ENCODE results near the gene SRP9. TPM values are rescaled to one million over a fixed set of nuclear protein-coding genes. Genes with fewer than 3 reads are reported as not detected.
"Not testable (repeated sequence)": the region's sequence is repeated elsewhere in the genome, so short reads cannot be mapped to it uniquely, and the experiment has no call there.

SRP9 gene
- total RNA-seq, 1 donor from 2014 or later, result 252 TPM

- H3K4me3 Mint-ChIP-seq (ENCODE audit: unreplicated experiment), result peak overlapping the region; percentile 10
- no peaks in the 10 kb centered on the region for H3K9me3 Mint-ChIP-seq (ENCODE audit: unreplicated experiment)
- DNase-seq (ENCODE audit: low spot score), result no peak
- peaks cover 7% of the 10 kb centered on the region for H3K27me3 Mint-ChIP-seq (ENCODE audit: unreplicated experiment)
- H3K36me3 Mint-ChIP-seq (ENCODE audit: low read depth, unreplicated experiment), result no peaks in the 10 kb centered on the region
- no peak overlapping the region for H3K27ac Mint-ChIP-seq (ENCODE audit: unreplicated experiment)
- peaks cover 34% of the 10 kb centered on the region for H3K4me1 Mint-ChIP-seq (ENCODE audit: unreplicated experiment)
- TF ChIP-seq CTCF (IDR thresholded peaks at IDR 0.05; ENCODE audit: unreplicated experiment), result no peak
Observed at GRCh38 chr1:225812488-225813213, 35.0 kb downstream of the SRP9 start.

GRCh38 chr1:225813214-225813964 is 35.8 kb downstream of the SRP9 start:
- DNase-seq (ENCODE audit: low spot score), result no peak
- H3K27me3 Mint-ChIP-seq (ENCODE audit: unreplicated experiment), result peaks cover 6% of the 10 kb centered on the region
- no peak for TF ChIP-seq CTCF (IDR thresholded peaks at IDR 0.05; ENCODE audit: unreplicated experiment)
- H3K4me3 Mint-ChIP-seq (ENCODE audit: unreplicated experiment), result peak overlapping the region; percentile 39
- no peaks in the 10 kb centered on the region for H3K9me3 Mint-ChIP-seq (ENCODE audit: unreplicated experiment)
- H3K27ac Mint-ChIP-seq (ENCODE audit: unreplicated experiment), result no peak overlapping the region
- H3K36me3 Mint-ChIP-seq (ENCODE audit: low read depth, unreplicated experiment), result no peaks in the 10 kb centered on the region
- H3K4me1 Mint-ChIP-seq (ENCODE audit: unreplicated experiment), result peaks cover 37% of the 10 kb centered on the region

GRCh38 chr1:225814381-225814780 is 36.8 kb downstream of the SRP9 start:
- Mint-ChIP-seq H3K9me3 (ENCODE audit: unreplicated experiment) (no peaks in the 10 kb centered on the region), H3K36me3 (ENCODE audit: low read depth, unreplicated experiment) (no peaks in the 10 kb centered on the region), H3K4me3 (ENCODE audit: unreplicated experiment) (no peak overlapping the region), H3K4me1 (ENCODE audit: unreplicated experiment) (peaks cover 37% of the 10 kb centered on the region), H3K27ac (ENCODE audit: unreplicated experiment) (no peak overlapping the region), H3K27me3 (ENCODE audit: unreplicated experiment) (peaks cover 6% of the 10 kb centered on the region)
- DNase-seq (ENCODE audit: low spot score), result no peak
- no peak for TF ChIP-seq CTCF (IDR thresholded peaks at IDR 0.05; ENCODE audit: unreplicated experiment)

GRCh38 chr1:225815090-225815489 is 37.5 kb downstream of the SRP9 start:
- DNase-seq (ENCODE audit: low spot score); H3K4me3 Mint-ChIP-seq (ENCODE audit: unreplicated experiment); H3K36me3 Mint-ChIP-seq (ENCODE audit: low read depth, unreplicated experiment); H3K9me3 Mint-ChIP-seq (ENCODE audit: unreplicated experiment); H3K27me3 Mint-ChIP-seq (ENCODE audit: unreplicated experiment); H3K27ac Mint-ChIP-seq (ENCODE audit: unreplicated experiment): not testable (repeated sequence)
- H3K4me1 Mint-ChIP-seq (ENCODE audit: unreplicated experiment), result peaks cover 37% of the 10 kb centered on the region

- H3K27me3 Mint-ChIP-seq (ENCODE audit: unreplicated experiment), result peaks cover 6% of the 10 kb centered on the region
- peaks cover 37% of the 10 kb centered on the region for H3K4me1 Mint-ChIP-seq (ENCODE audit: unreplicated experiment)
- TF ChIP-seq CTCF (IDR thresholded peaks at IDR 0.05; ENCODE audit: unreplicated experiment), result no peak
- no peaks in the 10 kb centered on the region for H3K36me3 Mint-ChIP-seq (ENCODE audit: low read depth, unreplicated experiment)
- no peaks in the 10 kb centered on the region for H3K9me3 Mint-ChIP-seq (ENCODE audit: unreplicated experiment)
- H3K4me3 Mint-ChIP-seq (ENCODE audit: unreplicated experiment), result no peak overlapping the region
- H3K27ac Mint-ChIP-seq (ENCODE audit: unreplicated experiment), result no peak overlapping the region
- no peak for DNase-seq (ENCODE audit: low spot score)
Observed at GRCh38 chr1:225815526-225816178, 38.0 kb downstream of the SRP9 start.
